ENCODE results near the gene SEPTIN1. TPM values are rescaled to one million over a fixed set of nuclear protein-coding genes. Genes with fewer than 3 reads are reported as not detected.

SEPTIN1 gene
- total RNA-seq, 1 donor from 2014 or later: 2.0 TPM

- peak overlapping the region; percentile 100 for H3K27ac Mint-ChIP-seq (ENCODE audit: unreplicated experiment)
- H3K4me3 Mint-ChIP-seq (ENCODE audit: unreplicated experiment): peak overlapping the region; percentile 91
- no peak for TF ChIP-seq CTCF (IDR thresholded peaks at IDR 0.05)
- H3K27me3 Mint-ChIP-seq (ENCODE audit: unreplicated experiment): no peaks in the 10 kb centered on the region
- H3K36me3 Mint-ChIP-seq (ENCODE audit: unreplicated experiment): peaks cover 23% of the 10 kb centered on the region
- DNase-seq (ENCODE audit: extremely low spot score, unreplicated experiment): no peak
- H3K9me3 Mint-ChIP-seq (ENCODE audit: unreplicated experiment): no peaks in the 10 kb centered on the region
- peaks cover 23% of the 10 kb centered on the region for H3K4me1 Mint-ChIP-seq (ENCODE audit: unreplicated experiment)
These were observed 25.8 kb downstream of the SEPTIN1 start for GRCh38 chr16:30356401-30357084.

GRCh38 chr16:30355954-30356308 is 26.4 kb downstream of the SEPTIN1 start:
- Mint-ChIP-seq H3K9me3 (ENCODE audit: unreplicated experiment) (no peaks in the 10 kb centered on the region), H3K36me3 (ENCODE audit: unreplicated experiment) (peaks cover 24% of the 10 kb centered on the region), H3K4me3 (ENCODE audit: unreplicated experiment) (peak overlapping the region; percentile 91), H3K4me1 (ENCODE audit: unreplicated experiment) (peaks cover 23% of the 10 kb centered on the region), H3K27me3 (ENCODE audit: unreplicated experiment) (no peaks in the 10 kb centered on the region), H3K27ac (ENCODE audit: unreplicated experiment) (peak overlapping the region; percentile 100)
- DNase-seq (ENCODE audit: extremely low spot score, unreplicated experiment): no peak
- no peak for TF ChIP-seq CTCF (IDR thresholded peaks at IDR 0.05)

- H3K27ac Mint-ChIP-seq (ENCODE audit: unreplicated experiment): peak within 1 kb of the TSS; percentile 100
- peaks cover 23% of the 10 kb centered on the region for H3K4me1 Mint-ChIP-seq (ENCODE audit: unreplicated experiment)
- peak; percentile 20 for TF ChIP-seq CTCF (IDR thresholded peaks at IDR 0.05)
These were observed 27.0 kb downstream of the SEPTIN1 start, which contains the start of gene CD2BP2 for GRCh38 chr16:30355144-30355953. TSS of gene CD2BP2 (minus strand) at chr16:30355308. CDS start at chr16:30354681, 627 bp downstream.

GRCh38 chr16:30354423-30355143 is 27.8 kb downstream of the SEPTIN1 start:
- H3K4me3 Mint-ChIP-seq (ENCODE audit: unreplicated experiment): peak overlapping the region; percentile 91
- H3K9me3 Mint-ChIP-seq (ENCODE audit: unreplicated experiment): no peaks in the 10 kb centered on the region
- H3K27ac Mint-ChIP-seq (ENCODE audit: unreplicated experiment): peak overlapping the region; percentile 100
- no peaks in the 10 kb centered on the region for H3K27me3 Mint-ChIP-seq (ENCODE audit: unreplicated experiment)
- no peak for TF ChIP-seq CTCF (IDR thresholded peaks at IDR 0.05)
- DNase-seq (ENCODE audit: extremely low spot score, unreplicated experiment): no peak
- peaks cover 26% of the 10 kb centered on the region for H3K36me3 Mint-ChIP-seq (ENCODE audit: unreplicated experiment)
- peaks cover 23% of the 10 kb centered on the region for H3K4me1 Mint-ChIP-seq (ENCODE audit: unreplicated experiment)

More at GRCh38 chr16:30355144-30355953, 27.0 kb downstream of the SEPTIN1 start, which contains the start of gene CD2BP2:
- Mint-ChIP-seq H3K4me3 (ENCODE audit: unreplicated experiment) (peak within 1 kb of the TSS; percentile 91), H3K27me3 (ENCODE audit: unreplicated experiment) (no peaks in the 10 kb centered on the region), H3K36me3 (ENCODE audit: unreplicated experiment) (peaks cover 28% of the 10 kb centered on the region), H3K9me3 (ENCODE audit: unreplicated experiment) (no peaks in the 10 kb centered on the region)
- peak; percentile 97 for DNase-seq (ENCODE audit: extremely low spot score, unreplicated experiment)

All from osteocyte (in vitro differentiated cells).